Erythroblast (primary cell): ENCODE results near the gene FRAS1.

ENCODE experiments used
- GATA1 ChIP-seq: IDR thresholded peaks from 2 replicates; pipeline ENCODE4 v1.6.1; 2011; ENCODE audit warnings: low read depth, mild to moderate bottlenecking, control low read depth, low read length, moderate library complexity
- POLR2A ChIP-seq: IDR thresholded peaks from 2 replicates; pipeline ENCODE4 v1.6.1; 2011; ENCODE audit warnings: mild to moderate bottlenecking, low read length

- TF ChIP-seq POLR2A (no peak), GATA1 (no peak)
Observed at GRCh38 chr4:78310007-78310739, 253.1 kb downstream of the FRAS1 start.
